HEK293 (cell line): ENCODE data around the gene VRK3.
A peak's percentile ranks its signal among the peaks of the same experiment; 100 is the strongest.

Experiments used
- ELK4 ChIP-seq: IDR thresholded peaks from 2 replicates; pipeline ENCODE4 v1.6.1; 2011; ENCODE audit warnings: mild to moderate bottlenecking, low read depth, low read length, borderline replicate concordance
- MYNN ChIP-seq: fragments of 450-650 bp; formaldehyde crosslinking; IDR thresholded peaks from 2 replicates; pipeline ENCODE4 v1.5.1; 2016; ENCODE audit warnings: missing biosample characterization, missing genetic modification characterization, borderline replicate concordance
- SP7 ChIP-seq: fragments of 450-650 bp; formaldehyde crosslinking; IDR thresholded peaks from 2 replicates; pipeline ENCODE4 v1.5.1; 2016; ENCODE audit warnings: missing biosample characterization, missing genetic modification characterization
- ZBTB1 ChIP-seq: fragments of 450-650 bp; formaldehyde crosslinking; IDR thresholded peaks from 2 replicates; pipeline ENCODE4 v1.5.1; 2016; ENCODE audit warnings: missing biosample characterization, missing genetic modification characterization
- ZNF114 ChIP-seq: fragments of 450-650 bp; formaldehyde crosslinking; IDR thresholded peaks from 2 replicates; pipeline ENCODE4 v1.5.0; 2017; ENCODE audit warnings: missing biosample characterization, missing genetic modification characterization
- ZNF121 ChIP-seq: fragments of 450-650 bp; formaldehyde crosslinking; IDR thresholded peaks from 2 replicates; pipeline ENCODE4 v1.5.1; 2016; ENCODE audit warnings: missing biosample characterization, missing genetic modification characterization
- ZNF169 ChIP-seq: fragments of 450-650 bp; formaldehyde crosslinking; IDR thresholded peaks from 2 replicates; pipeline ENCODE4 v1.5.1; 2016; ENCODE audit warnings: missing biosample characterization, missing genetic modification characterization
- ZNF19 ChIP-seq: fragments of 450-650 bp; formaldehyde crosslinking; IDR thresholded peaks from 2 replicates; pipeline ENCODE4; 2016; ENCODE audit warnings: missing biosample characterization, missing genetic modification characterization, low read depth
- ZNF274 ChIP-seq, 2 experiments: fragments of 200-500 bp in 1 of 2; fragments of 450-650 bp in 1 of 2; sonication (Bioruptor generic) in 1 of 2; formaldehyde crosslinking in 1 of 2; IDR thresholded peaks; 2 replicates each; pipeline versions ENCODE4 v1.5.1 to v1.6.1; 2014 to 2016; ENCODE audit warnings: borderline replicate concordance in 1 of 2, inconsistent platforms in 1 of 2, low read length in 1 of 2, missing biosample characterization in 1 of 2, missing genetic modification characterization in 1 of 2
- ZNF280C ChIP-seq: fragments of 450-650 bp; formaldehyde crosslinking; IDR thresholded peaks from 2 replicates; pipeline ENCODE4 v1.5.1; 2016; ENCODE audit warnings: missing biosample characterization, missing genetic modification characterization
- ZNF350 ChIP-seq: fragments of 450-650 bp; formaldehyde crosslinking; IDR thresholded peaks from 2 replicates; pipeline ENCODE4 v1.5.0; 2017; ENCODE audit warnings: missing biosample characterization, mild to moderate bottlenecking, missing genetic modification characterization
- ZNF398 ChIP-seq: fragments of 450-650 bp; formaldehyde crosslinking; IDR thresholded peaks from 2 replicates; pipeline ENCODE4 v1.5.1; 2017; ENCODE audit warnings: missing biosample characterization, missing genetic modification characterization
- ZNF423 ChIP-seq: fragments of 450-650 bp; formaldehyde crosslinking; IDR thresholded peaks from 2 replicates; pipeline ENCODE4 v1.5.1; 2016; ENCODE audit warnings: missing biosample characterization, missing genetic modification characterization
- ZNF501 ChIP-seq: fragments of 450-650 bp; formaldehyde crosslinking; IDR thresholded peaks from 2 replicates; pipeline ENCODE4 v1.5.1; 2016; ENCODE audit warnings: missing biosample characterization, missing genetic modification characterization
- ZNF510 ChIP-seq: fragments of 450-650 bp; formaldehyde crosslinking; IDR thresholded peaks from 2 replicates; pipeline ENCODE4 v1.5.1; 2018; ENCODE audit warnings: mild to moderate bottlenecking, missing genetic modification characterization, missing biosample characterization; ENCODE audit not compliant: insufficient replicate concordance
- ZNF624 ChIP-seq: fragments of 450-650 bp; formaldehyde crosslinking; IDR thresholded peaks from 2 replicates; pipeline ENCODE4 v1.5.1; 2017; ENCODE audit warnings: missing biosample characterization, missing genetic modification characterization
- ZNF670 ChIP-seq: fragments of 450-650 bp; formaldehyde crosslinking; IDR thresholded peaks from 2 replicates; pipeline ENCODE4 v1.5.1; 2016; ENCODE audit warnings: missing biosample characterization, missing genetic modification characterization, low read depth
- ZNF791 ChIP-seq: fragments of 450-650 bp; formaldehyde crosslinking; IDR thresholded peaks from 2 replicates; pipeline ENCODE4 v1.5.1; 2016; ENCODE audit warnings: missing biosample characterization, missing genetic modification characterization
- ZNF830 ChIP-seq: fragments of 450-650 bp; IDR thresholded peaks from 2 replicates; pipeline ENCODE4 v1.5.0; 2018; ENCODE audit warnings: missing biosample characterization, missing genetic modification characterization, low read depth, mild to moderate bottlenecking, moderate library complexity
- ZNF843 ChIP-seq: fragments of 450-650 bp; formaldehyde crosslinking; IDR thresholded peaks from 2 replicates; pipeline ENCODE4 v1.5.1; 2016; ENCODE audit warnings: missing biosample characterization, missing genetic modification characterization
- ZXDB ChIP-seq: fragments of 450-650 bp; formaldehyde crosslinking; IDR thresholded peaks from 2 replicates; pipeline ENCODE4 v1.5.1; 2016; ENCODE audit warnings: missing biosample characterization, missing genetic modification characterization
- TF ChIP-seq, protein P1 (sequence below): fragments of 450-650 bp; formaldehyde crosslinking; IDR thresholded peaks from 2 replicates; pipeline ENCODE4 v1.5.1; 2016; ENCODE audit warnings: missing biosample characterization, missing genetic modification characterization
- TF ChIP-seq, protein P2 (sequence below): fragments of 450-650 bp; formaldehyde crosslinking; conservative IDR thresholded peaks from 2 replicates; pipeline ENCODE4 v1.5.1; 2016; ENCODE audit warnings: low read depth, missing biosample characterization, missing genetic modification characterization
- TF ChIP-seq, protein P3 (sequence below): fragments of 450-650 bp; formaldehyde crosslinking; optimal IDR thresholded peaks from 2 replicates; pipeline ENCODE3; 2016; ENCODE audit warnings: missing biosample characterization, mild to moderate bottlenecking, missing genetic modification characterization
- TF ChIP-seq, protein P4 (sequence below): fragments of 450-650 bp; formaldehyde crosslinking; IDR thresholded peaks from 2 replicates; pipeline ENCODE4 v1.5.1; 2016; ENCODE audit warnings: missing biosample characterization, missing genetic modification characterization, borderline replicate concordance

The VRK3 gene

GRCh38 chr19:50025794-50026549, 800 bp upstream of the VRK3 start, which contains the start of gene ZNF473 (continued):
- TF ChIP-seq ELK4 (no peak), ZNF280C (no peak), ZNF830 (tag by site-specific recombination) (no peak), ZNF350 (no peak), ZNF398 (tag by site-specific recombination) (no peak), MYNN (tag by site-specific recombination) (peak; percentile 62; the same call in 1 of the 2 replicates), ZNF510 (tag by site-specific recombination) (no peak), ZNF169 (tag by site-specific recombination) (no peak), ZXDB (tag by site-specific recombination) (peak; percentile 77), ZNF670 (tag by site-specific recombination) (no peak), ZNF791 (tag by site-specific recombination) (no peak), ZNF114 (tag by site-specific recombination) (no peak), ZNF121 (tag by site-specific recombination) (no peak), ZBTB1 (tag by site-specific recombination) (no peak), ZNF501 (tag by site-specific recombination) (peak; percentile 90), ZNF843 (tag by site-specific recombination) (peak; percentile 40; the same call in 1 of the 2 replicates), ZNF274 (IDR thresholded peaks at IDR 0.05; ENCODE audit: low read length) (no peak), ZNF274 (tag by site-specific recombination; IDR thresholded peaks at IDR 0.05; ENCODE audit: borderline replicate concordance) (no peak), ZNF423 (no peak), SP7 (peak; percentile 67), ZNF19 (tag by site-specific recombination) (no peak), ZNF624 (no peak)
- TF ChIP-seq, protein P1, sequence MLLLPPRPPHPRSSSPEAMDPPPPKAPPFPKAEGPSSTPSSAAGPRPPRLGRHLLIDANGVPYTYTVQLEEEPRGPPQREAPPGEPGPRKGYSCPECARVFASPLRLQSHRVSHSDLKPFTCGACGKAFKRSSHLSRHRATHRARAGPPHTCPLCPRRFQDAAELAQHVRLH (tag by site-specific recombination) = 0 out of 2 replicates have a peak, but pooled peaks have one; percentile 43
- TF ChIP-seq, protein P2, sequence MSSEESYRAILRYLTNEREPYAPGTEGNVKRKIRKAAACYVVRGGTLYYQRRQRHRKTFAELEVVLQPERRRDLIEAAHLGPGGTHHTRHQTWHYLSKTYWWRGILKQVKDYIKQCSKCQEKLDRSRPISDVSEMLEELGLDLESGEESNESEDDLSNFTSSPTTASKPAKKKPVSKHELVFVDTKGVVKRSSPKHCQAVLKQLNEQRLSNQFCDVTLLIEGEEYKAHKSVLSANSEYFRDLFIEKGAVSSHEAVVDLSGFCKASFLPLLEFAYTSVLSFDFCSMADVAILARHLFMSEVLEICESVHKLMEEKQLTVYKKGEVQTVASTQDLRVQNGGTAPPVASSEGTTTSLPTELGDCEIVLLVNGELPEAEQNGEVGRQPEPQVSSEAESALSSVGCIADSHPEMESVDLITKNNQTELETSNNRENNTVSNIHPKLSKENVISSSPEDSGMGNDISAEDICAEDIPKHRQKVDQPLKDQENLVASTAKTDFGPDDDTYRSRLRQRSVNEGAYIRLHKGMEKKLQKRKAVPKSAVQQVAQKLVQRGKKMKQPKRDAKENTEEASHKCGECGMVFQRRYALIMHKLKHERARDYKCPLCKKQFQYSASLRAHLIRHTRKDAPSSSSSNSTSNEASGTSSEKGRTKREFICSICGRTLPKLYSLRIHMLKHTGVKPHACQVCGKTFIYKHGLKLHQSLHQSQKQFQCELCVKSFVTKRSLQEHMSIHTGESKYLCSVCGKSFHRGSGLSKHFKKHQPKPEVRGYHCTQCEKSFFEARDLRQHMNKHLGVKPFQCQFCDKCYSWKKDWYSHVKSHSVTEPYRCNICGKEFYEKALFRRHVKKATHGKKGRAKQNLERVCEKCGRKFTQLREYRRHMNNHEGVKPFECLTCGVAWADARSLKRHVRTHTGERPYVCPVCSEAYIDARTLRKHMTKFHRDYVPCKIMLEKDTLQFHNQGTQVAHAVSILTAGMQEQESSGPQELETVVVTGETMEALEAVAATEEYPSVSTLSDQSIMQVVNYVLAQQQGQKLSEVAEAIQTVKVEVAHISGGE = peak; percentile 86
- TF ChIP-seq, protein P3, sequence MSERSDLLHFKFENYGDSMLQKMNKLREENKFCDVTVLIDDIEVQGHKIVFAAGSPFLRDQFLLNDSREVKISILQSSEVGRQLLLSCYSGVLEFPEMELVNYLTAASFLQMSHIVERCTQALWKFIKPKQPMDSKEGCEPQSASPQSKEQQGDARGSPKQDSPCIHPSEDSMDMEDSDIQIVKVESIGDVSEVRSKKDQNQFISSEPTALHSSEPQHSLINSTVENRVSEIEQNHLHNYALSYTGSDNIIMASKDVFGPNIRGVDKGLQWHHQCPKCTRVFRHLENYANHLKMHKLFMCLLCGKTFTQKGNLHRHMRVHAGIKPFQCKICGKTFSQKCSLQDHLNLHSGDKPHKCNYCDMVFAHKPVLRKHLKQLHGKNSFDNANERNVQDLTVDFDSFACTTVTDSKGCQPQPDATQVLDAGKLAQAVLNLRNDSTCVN (tag by site-specific recombination) = peak; percentile 66
- TF ChIP-seq, protein P4, sequence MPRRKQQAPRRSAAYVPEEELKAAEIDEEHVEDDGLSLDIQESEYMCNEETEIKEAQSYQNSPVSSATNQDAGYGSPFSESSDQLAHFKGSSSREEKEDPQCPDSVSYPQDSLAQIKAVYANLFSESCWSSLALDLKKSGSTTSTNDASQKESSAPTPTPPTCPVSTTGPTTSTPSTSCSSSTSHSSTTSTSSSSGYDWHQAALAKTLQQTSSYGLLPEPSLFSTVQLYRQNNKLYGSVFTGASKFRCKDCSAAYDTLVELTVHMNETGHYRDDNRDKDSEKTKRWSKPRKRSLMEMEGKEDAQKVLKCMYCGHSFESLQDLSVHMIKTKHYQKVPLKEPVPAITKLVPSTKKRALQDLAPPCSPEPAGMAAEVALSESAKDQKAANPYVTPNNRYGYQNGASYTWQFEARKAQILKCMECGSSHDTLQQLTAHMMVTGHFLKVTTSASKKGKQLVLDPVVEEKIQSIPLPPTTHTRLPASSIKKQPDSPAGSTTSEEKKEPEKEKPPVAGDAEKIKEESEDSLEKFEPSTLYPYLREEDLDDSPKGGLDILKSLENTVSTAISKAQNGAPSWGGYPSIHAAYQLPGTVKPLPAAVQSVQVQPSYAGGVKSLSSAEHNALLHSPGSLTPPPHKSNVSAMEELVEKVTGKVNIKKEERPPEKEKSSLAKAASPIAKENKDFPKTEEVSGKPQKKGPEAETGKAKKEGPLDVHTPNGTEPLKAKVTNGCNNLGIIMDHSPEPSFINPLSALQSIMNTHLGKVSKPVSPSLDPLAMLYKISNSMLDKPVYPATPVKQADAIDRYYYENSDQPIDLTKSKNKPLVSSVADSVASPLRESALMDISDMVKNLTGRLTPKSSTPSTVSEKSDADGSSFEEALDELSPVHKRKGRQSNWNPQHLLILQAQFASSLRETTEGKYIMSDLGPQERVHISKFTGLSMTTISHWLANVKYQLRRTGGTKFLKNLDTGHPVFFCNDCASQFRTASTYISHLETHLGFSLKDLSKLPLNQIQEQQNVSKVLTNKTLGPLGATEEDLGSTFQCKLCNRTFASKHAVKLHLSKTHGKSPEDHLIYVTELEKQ = no peak
